WI38 (cell line): ENCODE data around the gene ADAP2.

Source experiments
- H3K4me3 ChIP-seq: 2 replicates; pipeline ENCODE4 v1.5.1; 2011; ENCODE audit warnings: low read depth, mild to moderate bottlenecking, control low read depth, low read length
- TF ChIP-seq, protein P1 (sequence below): IDR thresholded peaks from 2 replicates; pipeline ENCODE4 v1.5.1; 2012; ENCODE audit warnings: low read depth, mild to moderate bottlenecking, control low read depth, low read length

ADAP2 gene

GRCh38 chr17:30950669-30951399 is 29.1 kb downstream of the ADAP2 start:
- TF ChIP-seq, protein P1, sequence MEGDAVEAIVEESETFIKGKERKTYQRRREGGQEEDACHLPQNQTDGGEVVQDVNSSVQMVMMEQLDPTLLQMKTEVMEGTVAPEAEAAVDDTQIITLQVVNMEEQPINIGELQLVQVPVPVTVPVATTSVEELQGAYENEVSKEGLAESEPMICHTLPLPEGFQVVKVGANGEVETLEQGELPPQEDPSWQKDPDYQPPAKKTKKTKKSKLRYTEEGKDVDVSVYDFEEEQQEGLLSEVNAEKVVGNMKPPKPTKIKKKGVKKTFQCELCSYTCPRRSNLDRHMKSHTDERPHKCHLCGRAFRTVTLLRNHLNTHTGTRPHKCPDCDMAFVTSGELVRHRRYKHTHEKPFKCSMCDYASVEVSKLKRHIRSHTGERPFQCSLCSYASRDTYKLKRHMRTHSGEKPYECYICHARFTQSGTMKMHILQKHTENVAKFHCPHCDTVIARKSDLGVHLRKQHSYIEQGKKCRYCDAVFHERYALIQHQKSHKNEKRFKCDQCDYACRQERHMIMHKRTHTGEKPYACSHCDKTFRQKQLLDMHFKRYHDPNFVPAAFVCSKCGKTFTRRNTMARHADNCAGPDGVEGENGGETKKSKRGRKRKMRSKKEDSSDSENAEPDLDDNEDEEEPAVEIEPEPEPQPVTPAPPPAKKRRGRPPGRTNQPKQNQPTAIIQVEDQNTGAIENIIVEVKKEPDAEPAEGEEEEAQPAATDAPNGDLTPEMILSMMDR: no peak
- no peak overlapping the region for H3K4me3 ChIP-seq

- no peak overlapping the region for H3K4me3 ChIP-seq
- TF ChIP-seq, protein P1: no peak
Measured at GRCh38 chr17:30952638-30953393, 31.1 kb downstream of the ADAP2 start.

DNA sequence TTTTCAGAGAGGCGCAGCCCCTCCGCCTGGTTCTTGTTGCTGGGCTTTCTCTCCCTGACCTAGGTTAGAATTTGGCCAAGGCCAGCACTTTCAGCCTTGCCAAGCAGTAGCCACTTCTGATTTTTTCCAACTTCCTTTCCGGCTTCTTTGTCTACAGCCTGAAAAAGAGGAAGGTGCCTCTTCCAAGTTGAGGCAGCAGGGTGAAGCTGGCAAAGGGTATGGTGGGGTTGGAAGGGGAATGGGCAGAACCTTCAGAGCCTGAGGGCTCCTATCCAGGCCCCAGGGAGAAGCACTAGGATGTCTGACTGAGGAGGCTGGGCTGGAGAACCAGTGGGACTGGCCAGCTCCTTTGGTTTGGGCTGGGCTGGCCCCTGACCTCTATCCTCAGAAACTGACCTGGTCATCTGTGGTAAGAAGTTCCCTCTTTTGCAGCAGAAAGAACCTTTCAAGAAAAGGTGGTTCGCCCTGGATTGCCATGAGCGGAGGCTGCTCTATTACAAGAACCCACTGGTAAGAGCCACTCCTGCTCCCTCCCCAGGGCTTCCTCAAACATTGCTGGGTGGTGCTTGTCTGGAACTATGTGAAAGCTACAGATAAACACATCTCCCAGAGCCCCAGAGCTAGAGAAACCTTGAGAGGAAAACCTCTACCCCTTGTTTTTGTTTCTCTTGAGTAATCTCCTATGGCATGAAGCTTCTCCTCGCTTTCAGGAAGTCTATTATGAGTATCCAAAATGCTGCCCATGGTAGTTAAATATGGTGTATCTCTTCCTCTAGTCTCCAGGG is 32.5 kb downstream of the ADAP2 start:
- TF ChIP-seq, protein P1: no peak
- H3K4me3 ChIP-seq: no peak overlapping the region

DNA sequence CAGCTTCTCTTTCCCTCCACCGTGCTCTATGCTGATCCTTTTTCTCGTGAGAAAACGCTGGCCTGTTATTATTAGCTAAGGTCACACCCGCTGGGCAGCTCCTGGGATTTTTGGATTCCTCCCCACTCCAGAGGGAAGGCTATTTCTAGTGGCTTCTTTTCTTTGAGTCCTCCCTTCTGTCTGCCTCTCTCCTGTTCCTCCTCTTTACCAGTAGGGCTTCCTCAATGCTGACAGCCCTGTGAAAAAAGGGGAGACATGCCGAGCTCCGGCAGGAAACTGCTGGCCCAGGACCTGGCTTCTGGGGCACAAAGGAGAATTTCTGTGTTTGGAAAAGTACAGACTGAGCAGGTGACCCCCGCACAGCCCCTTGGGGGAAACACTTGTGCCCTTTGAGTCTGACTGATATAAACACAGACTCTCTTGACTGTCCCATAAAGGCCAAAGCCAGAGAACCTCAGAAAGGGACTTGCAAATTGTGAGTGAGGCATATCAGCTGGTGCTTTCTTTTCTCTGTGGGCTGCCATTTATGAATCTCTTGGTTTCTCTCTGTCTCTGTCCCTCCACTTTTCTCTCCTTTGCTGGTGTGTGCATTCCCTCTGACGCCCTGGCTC is 35.1 kb downstream of the ADAP2 start:
- H3K4me3 ChIP-seq: no peak overlapping the region
- TF ChIP-seq, protein P1: no peak

DNA sequence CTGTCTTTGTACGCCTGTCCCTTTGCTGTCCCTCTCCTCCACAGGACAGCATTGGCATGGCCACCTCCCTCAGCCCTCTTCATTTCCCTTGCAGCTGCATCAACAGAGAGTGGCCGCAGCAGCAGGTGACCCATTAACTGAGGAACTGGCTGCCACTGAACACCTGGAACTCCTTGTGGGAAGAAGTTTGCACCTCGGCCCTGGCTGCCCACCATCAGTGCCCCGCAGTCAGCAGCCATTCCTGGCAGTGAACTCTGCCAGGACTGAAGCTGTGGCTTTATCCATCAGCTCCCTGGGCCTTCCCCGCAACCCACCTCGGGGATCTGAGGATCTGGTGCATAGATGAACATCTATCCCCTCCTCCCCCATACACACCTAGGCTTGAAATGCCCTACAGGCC is 36.0 kb downstream of the ADAP2 start:
- TF ChIP-seq, protein P1: no peak
- H3K4me3 ChIP-seq: no peak overlapping the region

DNA sequence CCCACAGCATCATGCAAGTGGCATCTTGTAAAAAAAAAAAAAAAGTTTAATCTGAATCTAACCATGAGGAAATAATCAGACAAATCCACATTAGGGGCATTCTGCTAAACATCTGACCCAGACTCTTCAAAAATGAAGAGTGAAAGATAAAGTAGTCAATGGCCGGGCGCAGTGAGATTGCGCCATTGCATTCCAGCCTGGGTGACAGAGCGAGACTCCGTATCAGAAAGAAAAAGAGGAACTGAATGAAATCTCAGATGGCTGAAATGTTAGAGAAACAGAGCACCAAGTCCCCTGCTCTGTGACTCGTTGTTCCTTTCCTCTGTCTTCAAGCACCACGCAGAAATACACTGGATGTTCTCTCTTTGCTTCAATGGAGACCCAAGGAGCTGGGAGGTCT is 36.4 kb downstream of the ADAP2 start:
- H3K4me3 ChIP-seq: no peak overlapping the region
- TF ChIP-seq, protein P1: no peak
